Midbrain (tissue), 1 donor: ENCODE results near the gene GALNT14.

ENCODE experiments used
- DNase-seq: peaks from one replicate; lab custom pipeline; 2025; lab: John Stamatoyannopoulos, UW

The GALNT14 gene

GRCh38 chr2:31136000-31136399 lies 2.2 kb downstream of the GALNT14 start:
- DNase-seq, result no peak

- DNase-seq, result no peak
Observed at GRCh38 chr2:31134480-31134879, 3.8 kb downstream of the GALNT14 start.

GRCh38 chr2:31132786-31133185 lies 5.5 kb downstream of the GALNT14 start:
- DNase-seq, result no peak

- no peak for DNase-seq
Observed at GRCh38 chr2:31131871-31132270, 6.4 kb downstream of the GALNT14 start.

- DNase-seq, result no peak
Observed at GRCh38 chr2:31129375-31130171, 8.7 kb downstream of the GALNT14 start.

GRCh38 chr2:31127931-31128330 lies 10.3 kb downstream of the GALNT14 start:
- DNase-seq, result no peak

- no peak for DNase-seq
Observed at GRCh38 chr2:31125918-31126695, 12.1 kb downstream of the GALNT14 start.

GRCh38 chr2:31124904-31125303 lies 13.3 kb downstream of the GALNT14 start:
- no peak for DNase-seq

- DNase-seq, result no peak
Observed at GRCh38 chr2:31122133-31122532, 16.1 kb downstream of the GALNT14 start.

- no peak for DNase-seq
Observed at GRCh38 chr2:31113765-31114164, 24.5 kb downstream of the GALNT14 start.

GRCh38 chr2:31112544-31112943 lies 25.7 kb downstream of the GALNT14 start:
- no peak for DNase-seq

- DNase-seq, result no peak
Observed at GRCh38 chr2:31110998-31111397, 27.2 kb downstream of the GALNT14 start.

GRCh38 chr2:31110431-31110830 lies 27.8 kb downstream of the GALNT14 start:
- DNase-seq, result no peak

- DNase-seq, result no peak
Observed at GRCh38 chr2:31109633-31110192, 28.5 kb downstream of the GALNT14 start.

GRCh38 chr2:31108561-31109286 lies 29.5 kb downstream of the GALNT14 start:
- no peak for DNase-seq

GRCh38 chr2:31107591-31108300 lies 30.5 kb downstream of the GALNT14 start:
- DNase-seq, result no peak

- no peak for DNase-seq
Observed at GRCh38 chr2:31101701-31102100, 36.5 kb downstream of the GALNT14 start.

- no peak for DNase-seq
Observed at GRCh38 chr2:31097962-31098613, 40.2 kb downstream of the GALNT14 start.

- DNase-seq, result no peak
Observed at GRCh38 chr2:31090188-31090587, 48.1 kb downstream of the GALNT14 start.

- DNase-seq, result no peak
Observed at GRCh38 chr2:31089645-31090044, 48.6 kb downstream of the GALNT14 start.
